Endothelial cell of umbilical vein (primary cell): ENCODE measurements around the gene CYBC1. TPM values are rescaled to one million over a fixed set of nuclear protein-coding genes. Genes with fewer than 3 reads are reported as not detected.

Experiments used
- BruUV-seq: library from RNA; stranded (reverse); fragments of 400-500 nt; replicated peaks from 2 replicates; lab custom pipeline; 2021; lab: Mats Ljungman, UMichigan
- CTCF ChIA-PET: fragments of 300-600, 350-600 bp; sonication (Branson Sonifier 250); formaldehyde crosslinking; loops from one replicate; lab custom pipeline; 2021; ENCODE audit warnings: antibody characterized with exemption, inconsistent platforms; lab: Charles Lee
- POLR2A ChIA-PET: fragments of 300-600, 350-600 bp; sonication (Branson Sonifier 250); formaldehyde crosslinking; loops from one replicate; lab custom pipeline; 2021; ENCODE audit warnings: antibody characterized with exemption, inconsistent platforms; lab: Charles Lee
- DNase-seq: peaks from one replicate; pipeline ENCODE4 v3.0.0-alpha.2; 2011; ENCODE audit warnings: low read depth, low spot score
- FAIRE-seq: peaks from 2 replicates; lab custom pipeline; 2011; peaks lifted over from hg19 to GRCh38; lab: Jason Lieb, UNC
- H2AFZ ChIP-seq: 2 replicates; pipeline ENCODE4 v1.6.0; 2012; ENCODE audit warnings: low read depth, low read length, control low read depth, inconsistent platforms
- H3K27ac ChIP-seq: 2 replicates; pipeline ENCODE4 v1.5.1; 2011; ENCODE audit warnings: low read depth, mild to moderate bottlenecking, control low read depth, low read length, moderate library complexity; ENCODE audit not compliant: insufficient read depth
- H3K27me3 ChIP-seq, 2 experiments: 2 replicates each; pipeline versions ENCODE4 v1.6.0 to v1.6.1; 2011; ENCODE audit warnings: low read length in 2 of 2, mixed read lengths in 1 of 2; ENCODE audit not compliant: control insufficient read depth in 2 of 2, insufficient read depth in 2 of 2
- H3K36me3 ChIP-seq, 2 experiments: 2 replicates in 1 of 2; 3 replicates in 1 of 2; pipeline ENCODE4 v1.5.1; 2011; ENCODE audit warnings: low read length in 2 of 2, mild to moderate bottlenecking in 1 of 2, moderate library complexity in 1 of 2; ENCODE audit not compliant: control insufficient read depth in 2 of 2, insufficient read depth in 2 of 2; ENCODE audit errors: extremely low read depth in 1 of 2
- H3K4me1 ChIP-seq: 3 replicates; pipeline ENCODE4 v1.5.1; 2011; ENCODE audit warnings: mild to moderate bottlenecking, low read length; ENCODE audit not compliant: control insufficient read depth, insufficient read depth; ENCODE audit errors: extremely low read depth
- H3K4me2 ChIP-seq: 2 replicates; pipeline ENCODE4 v1.6.1; 2011; ENCODE audit warnings: low read length, control low read depth, mixed read lengths; ENCODE audit not compliant: insufficient read depth
- H3K4me3 ChIP-seq, 3 experiments: fragments of 200-600 bp in 1 of 3; sonication (generic), shearing (Covaris generic) in 1 of 3; replicated peaks in 1 of 3; 2 replicates each; pipeline ENCODE4 v1.5.1; 2011 to 2016; ENCODE audit warnings: control low read depth in 3 of 3, low read length in 3 of 3, mild to moderate bottlenecking in 2 of 3, inconsistent platforms in 1 of 3, low read depth in 1 of 3, moderate library complexity in 1 of 3; ENCODE audit not compliant: insufficient read depth in 1 of 3
- H3K79me2 ChIP-seq: 2 replicates; pipeline ENCODE4 v1.6.0; 2012; ENCODE audit warnings: low read length, inconsistent platforms; ENCODE audit not compliant: control insufficient read depth, insufficient read depth
- H3K9ac ChIP-seq: replicated peaks from 2 replicates; pipeline ENCODE3; 2011; ENCODE audit warnings: low read length, control low read depth; ENCODE audit not compliant: insufficient read depth; ENCODE audit errors: extremely low read depth
- H3K9me1 ChIP-seq: replicated peaks from 3 replicates; pipeline ENCODE4 v1.6.0; 2011; ENCODE audit warnings: mild to moderate bottlenecking, low read length; ENCODE audit not compliant: control insufficient read depth, insufficient read depth; ENCODE audit errors: extremely low read depth
- H3K9me3 ChIP-seq: replicated peaks from 2 replicates; pipeline ENCODE4 v1.5.1; 2012; ENCODE audit warnings: low read length, inconsistent platforms; ENCODE audit not compliant: control insufficient read depth, insufficient read depth
- H4K20me1 ChIP-seq: replicated peaks from 2 replicates; pipeline ENCODE3; 2011; ENCODE audit warnings: mild to moderate bottlenecking, low read length; ENCODE audit not compliant: control insufficient read depth, insufficient read depth; ENCODE audit errors: extremely low read depth
- CTCF ChIP-seq, 2 donors: IDR thresholded peaks; 1 replicate in 1 of 2; 2 replicates in 1 of 2; pipeline ENCODE4 v1.5.1; 2011; ENCODE audit warnings: low read length in 2 of 2, mild to moderate bottlenecking in 2 of 2, moderate library complexity in 2 of 2, control low read depth in 1 of 2, inconsistent platforms in 1 of 2, low read depth in 1 of 2; ENCODE audit not compliant: insufficient read depth in 1 of 2; ENCODE audit errors: extremely low read depth in 1 of 2
- EZH2 ChIP-seq: IDR thresholded peaks from 2 replicates; pipeline ENCODE4 v1.6.1; 2012; ENCODE audit warnings: borderline replicate concordance, low read depth, mild to moderate bottlenecking, moderate library complexity, low read length, inconsistent platforms; ENCODE audit not compliant: severe bottlenecking
- FOS ChIP-seq: IDR thresholded peaks from 2 replicates; pipeline ENCODE4 v1.6.1; 2011; ENCODE audit warnings: mild to moderate bottlenecking, low read length, moderate library complexity, borderline replicate concordance; ENCODE audit not compliant: insufficient read depth
- GATA2 ChIP-seq: IDR thresholded peaks from 2 replicates; pipeline ENCODE4 v1.7.0; 2011; ENCODE audit warnings: low read depth, mild to moderate bottlenecking, moderate library complexity, mixed read lengths, low read length; ENCODE audit not compliant: insufficient read length, insufficient read depth
- JUN ChIP-seq: IDR thresholded peaks from 2 replicates; pipeline ENCODE4 v1.6.1; 2011; ENCODE audit warnings: borderline replicate concordance, low read depth; ENCODE audit not compliant: insufficient read length, insufficient read depth
- MAX ChIP-seq: IDR thresholded peaks from 2 replicates; pipeline ENCODE4 v1.6.1; 2011; ENCODE audit not compliant: insufficient read depth, insufficient read length
- POLR2A ChIP-seq: IDR thresholded peaks from 2 replicates; pipeline ENCODE4 v1.6.1; 2012; ENCODE audit warnings: low read depth, mild to moderate bottlenecking, control low read depth, low read length
- POLR2AphosphoS5 ChIP-seq: IDR thresholded peaks from 2 replicates; pipeline ENCODE4 v1.6.1; 2012; ENCODE audit warnings: low read depth, mild to moderate bottlenecking, control low read depth, low read length, moderate library complexity; ENCODE audit not compliant: insufficient read depth
- dilution Hi-C: fragments of 300-500 bp; cut with MboI; formaldehyde crosslinking; loops from one replicate; pipeline ENCODE4 v1.15.0; 2019; ENCODE audit warnings: low sequenced_read_pairs; ENCODE audit not compliant: extremely low pct_ligation_motif_present
- intact Hi-C: fragments of 100-400 bp; cut with micrococcal nuclease; formaldehyde crosslinking; loops from one replicate; pipeline ENCODE4 v1.10.0; 2022
- polyA plus RNA-seq, 4 experiments: library from polyadenylated mRNA; depleted of rRNA in 3 of 4; stranded (reverse) in 3 of 4; unstranded in 1 of 4; fragments of >200 nt; gene quantifications; 2 replicates each; pipeline versions ENCODE4 v1.2.1 to v1.2.3, GENCODE V29; 2011 to 2012; ENCODE audit warnings: missing spikeins in 1 of 4
- total RNA-seq: library from RNA; stranded (reverse); gene quantifications from 2 replicates; pipeline ENCODE4 v1.2.3, GENCODE V29; 2021

CYBC1 gene
- total and polyA plus RNA-seq, 2 donors (not counting 3 experiments of a cell fraction or from before 2014, with no cell fraction given) = 71.8 to 81.5 TPM

GRCh38 chr17:82424863-82425159 lies 25.7 kb downstream of the CYBC1 start:
- no TSS peak for BruUV-seq
- H3K9me3 ChIP-seq = no peaks in the 10 kb centered on the region
- ChIA-PET POLR2A (no interaction called here), CTCF (interaction anchor here (0.6 to 1.0 kb wide), 14 partner anchors 8 to 72 kb away, joined by 3 to 8 read pairs (median 3); no protein-coding TSS in a partner anchor)
- TF ChIP-seq FOS (no peak), MAX (no peak), POLR2A (no peak), CTCF (IDR thresholded peaks at IDR 0.05; ENCODE audit: extremely low read depth in 1 of 2, insufficient read depth in 1 of 2, low read depth in 1 of 2, low read length in 2 of 2) (no peak), POLR2AphosphoS5 (no peak), EZH2 (no peak), GATA2 (no peak), JUN (no peak)
- DNase-seq (no peak), FAIRE-seq (no peak)
- no peaks in the 10 kb centered on the region for H3K79me2 ChIP-seq
- no peaks in the 10 kb centered on the region for H3K36me3 ChIP-seq
- no peaks in the 10 kb centered on the region for H4K20me1 ChIP-seq
- no peak overlapping the region for H3K9ac ChIP-seq
- intact Hi-C loops (no loop called here), dilution Hi-C loops (no loop called here)
- no peaks in the 10 kb centered on the region for H3K27me3 ChIP-seq
- no peaks in the 10 kb centered on the region for H3K4me1 ChIP-seq
- no peaks in the 10 kb centered on the region for H3K9me1 ChIP-seq
- H3K4me3 ChIP-seq = no peak overlapping the region
- H2AFZ ChIP-seq = no peak overlapping the region
- H3K27ac ChIP-seq = no peak overlapping the region
- no peak overlapping the region for H3K4me2 ChIP-seq
